Measurements from ENCODE around the gene DOC2A. TPM values are rescaled to one million over a fixed set of nuclear protein-coding genes. Genes with fewer than 3 reads are reported as not detected.

DOC2A gene
- total and polyA plus RNA-seq, 2 experiments from 2014 or later, result 9.8 to 10.0 TPM

DNA sequence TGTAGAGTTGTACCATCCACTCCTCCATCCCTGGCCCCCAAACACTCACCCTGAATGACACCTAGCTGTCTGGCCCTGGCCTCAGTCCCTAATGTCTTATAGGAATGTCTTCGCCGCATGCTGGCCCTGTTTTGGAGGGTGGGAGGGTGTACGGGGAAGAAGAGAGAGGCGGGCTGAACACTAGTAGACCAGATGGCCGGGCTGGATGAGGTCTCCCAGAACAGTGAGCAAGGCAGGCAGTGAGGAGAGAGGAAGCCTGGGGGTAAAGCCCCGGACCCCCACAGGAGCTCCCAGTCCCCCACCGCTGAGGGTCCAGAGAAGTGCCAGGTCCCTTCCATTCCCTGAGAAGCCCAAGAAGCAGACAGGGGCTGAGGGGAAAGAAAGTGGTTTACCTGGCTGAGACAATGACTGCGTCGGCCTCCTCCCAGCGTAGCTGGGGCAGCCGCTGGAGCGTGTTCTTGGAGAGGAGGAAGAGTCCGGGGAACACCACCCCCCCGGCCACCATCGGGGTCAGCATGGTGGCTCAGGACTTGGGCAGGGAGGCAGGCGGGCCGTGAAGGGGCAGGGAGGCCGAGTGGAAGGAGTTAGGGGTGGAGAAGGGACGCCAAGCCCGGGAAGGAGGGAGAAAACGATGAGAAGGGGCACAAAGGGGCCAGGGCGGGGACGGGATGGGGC lies 19.3 kb upstream of the DOC2A start (continued):
- TF ChIP-seq EZH2phosphoT487 (IDR thresholded peaks at IDR 0.05; ENCODE audit: unreplicated experiment) (no peak), EZH2 (IDR thresholded peaks at IDR 0.05; ENCODE audit: low read depth, unreplicated experiment) (no peak), CREB1 (CRISPR knock-in tag; IDR thresholded peaks at IDR 0.05; ENCODE audit: low read depth) (no peak), ZNF331 (CRISPR knock-in tag; IDR thresholded peaks at IDR 0.05; ENCODE audit: low read depth) (no peak), POLR2AphosphoS5 (IDR thresholded peaks at IDR 0.05; ENCODE audit: low read depth) (no peak)
- TF ChIP-seq, protein P1, sequence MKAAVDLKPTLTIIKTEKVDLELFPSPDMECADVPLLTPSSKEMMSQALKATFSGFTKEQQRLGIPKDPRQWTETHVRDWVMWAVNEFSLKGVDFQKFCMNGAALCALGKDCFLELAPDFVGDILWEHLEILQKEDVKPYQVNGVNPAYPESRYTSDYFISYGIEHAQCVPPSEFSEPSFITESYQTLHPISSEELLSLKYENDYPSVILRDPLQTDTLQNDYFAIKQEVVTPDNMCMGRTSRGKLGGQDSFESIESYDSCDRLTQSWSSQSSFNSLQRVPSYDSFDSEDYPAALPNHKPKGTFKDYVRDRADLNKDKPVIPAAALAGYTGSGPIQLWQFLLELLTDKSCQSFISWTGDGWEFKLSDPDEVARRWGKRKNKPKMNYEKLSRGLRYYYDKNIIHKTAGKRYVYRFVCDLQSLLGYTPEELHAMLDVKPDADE (IDR thresholded peaks at IDR 0.05), result no peak

GRCh38 chr16:30028438-30029076 lies 17.7 kb upstream of the DOC2A start:
- H3K27ac Mint-ChIP-seq, result no peak overlapping the region
- Histone ChIP-seq H2AFZ (no peak overlapping the region), H4K20me1 (replicated peaks; ENCODE audit: insufficient read depth) (no peaks in the 10 kb centered on the region; the same call in 1 of the 2 replicates)

More at GRCh38 chr16:30028438-30029076, 17.7 kb upstream of the DOC2A start:
- H3K4me2 ChIP-seq, result peak overlapping the region; percentile 95; the same call in 1 of the 2 replicates
- DNase-seq (ENCODE audit: low spot score) (peak; percentile 80), ATAC-seq (peak; percentile 56)
- H3K4me3 Mint-ChIP-seq, result no peak overlapping the region; the same call in 2 of the 3 replicates
- H3K27ac ChIP-seq (ENCODE audit: low read depth), result no peak overlapping the region
- no peaks in the 10 kb centered on the region for H3K36me3 ChIP-seq (ENCODE audit: insufficient read depth)
- no peaks in the 10 kb centered on the region for H3K9me3 Mint-ChIP-seq
- no peaks in the 10 kb centered on the region for H3K9me2 ChIP-seq (ENCODE audit: insufficient read depth)
- no peaks in the 10 kb centered on the region for H3K27me3 ChIP-seq (ENCODE audit: insufficient read depth)
- TF ChIP-seq JUNB (IDR thresholded peaks at IDR 0.05; ENCODE audit: unreplicated experiment), result no peak
- TF ChIP-seq NANOG (IDR thresholded peaks at IDR 0.05; ENCODE audit: borderline replicate concordance), result no peak
- TF ChIP-seq, protein P1 (IDR thresholded peaks at IDR 0.05), result no peak
- TF ChIP-seq ZNF114 (CRISPR knock-in tag; IDR thresholded peaks at IDR 0.05), result no peak
- 0 out of 4 replicates have a peak, but pooled peaks of 1 of the 2 experiments have one; percentile 8 for TF ChIP-seq CTCF (conservative IDR thresholded peaks at IDR 0.05; ENCODE audit: low read depth in 2 of 2)
- TF ChIP-seq, protein P2, sequence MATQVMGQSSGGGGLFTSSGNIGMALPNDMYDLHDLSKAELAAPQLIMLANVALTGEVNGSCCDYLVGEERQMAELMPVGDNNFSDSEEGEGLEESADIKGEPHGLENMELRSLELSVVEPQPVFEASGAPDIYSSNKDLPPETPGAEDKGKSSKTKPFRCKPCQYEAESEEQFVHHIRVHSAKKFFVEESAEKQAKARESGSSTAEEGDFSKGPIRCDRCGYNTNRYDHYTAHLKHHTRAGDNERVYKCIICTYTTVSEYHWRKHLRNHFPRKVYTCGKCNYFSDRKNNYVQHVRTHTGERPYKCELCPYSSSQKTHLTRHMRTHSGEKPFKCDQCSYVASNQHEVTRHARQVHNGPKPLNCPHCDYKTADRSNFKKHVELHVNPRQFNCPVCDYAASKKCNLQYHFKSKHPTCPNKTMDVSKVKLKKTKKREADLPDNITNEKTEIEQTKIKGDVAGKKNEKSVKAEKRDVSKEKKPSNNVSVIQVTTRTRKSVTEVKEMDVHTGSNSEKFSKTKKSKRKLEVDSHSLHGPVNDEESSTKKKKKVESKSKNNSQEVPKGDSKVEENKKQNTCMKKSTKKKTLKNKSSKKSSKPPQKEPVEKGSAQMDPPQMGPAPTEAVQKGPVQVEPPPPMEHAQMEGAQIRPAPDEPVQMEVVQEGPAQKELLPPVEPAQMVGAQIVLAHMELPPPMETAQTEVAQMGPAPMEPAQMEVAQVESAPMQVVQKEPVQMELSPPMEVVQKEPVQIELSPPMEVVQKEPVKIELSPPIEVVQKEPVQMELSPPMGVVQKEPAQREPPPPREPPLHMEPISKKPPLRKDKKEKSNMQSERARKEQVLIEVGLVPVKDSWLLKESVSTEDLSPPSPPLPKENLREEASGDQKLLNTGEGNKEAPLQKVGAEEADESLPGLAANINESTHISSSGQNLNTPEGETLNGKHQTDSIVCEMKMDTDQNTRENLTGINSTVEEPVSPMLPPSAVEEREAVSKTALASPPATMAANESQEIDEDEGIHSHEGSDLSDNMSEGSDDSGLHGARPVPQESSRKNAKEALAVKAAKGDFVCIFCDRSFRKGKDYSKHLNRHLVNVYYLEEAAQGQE (IDR thresholded peaks at IDR 0.05; ENCODE audit: unreplicated experiment), result peak; percentile 88
- H3F3A ChIP-seq (replicated peaks; ENCODE audit: low read depth), result 0 out of 2 replicates have a peak, but pooled peaks cover 3% of the 10 kb centered on the region
- peaks cover 24% of the 10 kb centered on the region for H3K4me1 ChIP-seq (ENCODE audit: insufficient read depth)
- H3K4me1 Mint-ChIP-seq, result peaks cover 39% of the 10 kb centered on the region
- peaks cover 19% of the 10 kb centered on the region for H3K27me3 Mint-ChIP-seq (ENCODE audit: insufficient read depth, low read depth, poor library complexity)
- peak overlapping the region; percentile 30; the same call in 1 of the 2 replicates for H3K4me3 ChIP-seq
- H3K36me3 Mint-ChIP-seq (ENCODE audit: low read depth), result peaks cover 3% of the 10 kb centered on the region; the same call in 2 of the 3 replicates
- no peaks in the 10 kb centered on the region for H3K79me2 ChIP-seq (replicated peaks; ENCODE audit: insufficient read depth)

All from GM23338 (cell line).